Stimulated activated CD8-positive, alpha-beta memory T cell treated with anti-CD3 and anti-CD28 coated beads, Interleukin-15, amount 100 ng/mL, for 1 hour (primary cell): ENCODE results near the gene STARD10.
"Not testable (repeated sequence)": the region's sequence is repeated elsewhere in the genome, so short reads cannot be mapped to it uniquely, and the experiment has no call there.

Experiments
- DNase-seq: peaks from one replicate; pipeline ENCODE4 v3.0.0-alpha.2; 2020; ENCODE audit warnings: low read depth

STARD10 gene

DNA sequence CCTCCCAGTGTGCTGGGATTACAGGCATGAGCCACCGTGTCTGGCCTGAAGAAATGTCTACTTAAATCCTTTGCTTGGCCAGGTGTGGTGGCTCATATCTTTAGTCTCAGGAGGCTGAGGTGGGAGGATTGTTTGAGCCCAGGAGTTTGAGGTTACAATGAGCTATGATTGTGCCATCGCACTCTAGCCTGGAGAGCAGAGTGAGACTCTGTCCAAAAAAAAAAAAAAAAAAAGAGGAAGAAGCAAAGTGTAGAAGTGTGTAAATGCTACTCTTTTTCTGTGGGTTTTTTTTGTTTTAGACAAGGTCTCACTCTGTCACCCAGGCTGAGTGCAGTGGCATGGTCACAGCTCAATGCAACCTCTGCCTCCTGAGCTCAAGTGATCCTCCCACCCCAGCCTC lies 13.9 kb upstream of the STARD10 start:
- DNase-seq: no peak

DNA sequence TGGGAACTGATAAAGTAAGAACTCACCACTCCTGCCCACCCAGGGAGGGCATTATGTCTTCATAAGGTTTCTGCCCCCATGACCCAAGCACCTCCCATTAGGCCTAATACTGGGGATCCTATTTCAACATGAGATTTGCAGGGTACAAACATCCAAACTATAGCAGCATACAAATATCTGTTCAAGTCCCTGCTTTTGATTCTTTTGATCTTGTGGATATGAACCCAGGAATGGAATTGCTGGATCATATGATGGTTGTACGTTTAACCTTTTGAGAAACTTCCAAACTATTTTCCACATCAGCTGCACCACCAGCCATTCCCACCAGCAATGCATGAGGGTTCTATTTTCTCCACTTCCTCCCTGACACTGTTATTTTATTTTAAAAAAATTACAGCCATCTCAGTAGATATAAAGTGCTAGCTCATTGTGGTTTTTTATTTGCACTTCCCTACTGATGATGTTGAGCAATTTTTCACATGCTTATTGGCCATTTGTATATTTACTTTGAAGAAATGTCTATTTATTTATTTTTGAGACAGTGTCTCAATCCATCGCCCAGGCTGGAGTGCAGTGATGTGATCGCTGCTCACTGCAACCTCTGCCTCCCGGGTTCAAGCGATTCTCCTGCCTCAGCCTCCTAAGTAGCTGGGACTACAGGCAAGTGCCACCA lies 13.3 kb upstream of the STARD10 start:
- no peak for DNase-seq

DNA sequence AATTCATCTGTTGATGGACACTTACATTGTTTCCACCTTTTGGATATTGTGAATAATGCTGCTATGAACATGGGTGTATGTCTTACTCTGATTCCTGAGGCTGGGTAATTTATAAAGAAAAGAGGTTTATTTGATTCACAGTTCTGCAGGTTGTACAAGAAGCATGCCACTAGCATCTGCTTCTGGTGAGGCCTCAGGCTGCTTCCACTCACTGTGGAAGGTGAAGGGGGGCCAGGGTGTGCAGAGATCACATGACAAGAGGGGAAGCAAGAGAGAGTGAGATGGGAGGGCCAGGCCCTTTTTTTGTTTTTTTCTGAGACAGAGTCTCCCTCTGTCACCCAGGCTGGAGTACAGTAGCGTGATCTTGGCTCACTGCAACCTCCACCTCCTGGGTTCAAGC lies 12.5 kb upstream of the STARD10 start:
- DNase-seq: not testable (repeated sequence)

- no peak for DNase-seq
These were observed 11.4 kb upstream of the STARD10 start for GRCh38 chr11:72805216-72805615.

DNA sequence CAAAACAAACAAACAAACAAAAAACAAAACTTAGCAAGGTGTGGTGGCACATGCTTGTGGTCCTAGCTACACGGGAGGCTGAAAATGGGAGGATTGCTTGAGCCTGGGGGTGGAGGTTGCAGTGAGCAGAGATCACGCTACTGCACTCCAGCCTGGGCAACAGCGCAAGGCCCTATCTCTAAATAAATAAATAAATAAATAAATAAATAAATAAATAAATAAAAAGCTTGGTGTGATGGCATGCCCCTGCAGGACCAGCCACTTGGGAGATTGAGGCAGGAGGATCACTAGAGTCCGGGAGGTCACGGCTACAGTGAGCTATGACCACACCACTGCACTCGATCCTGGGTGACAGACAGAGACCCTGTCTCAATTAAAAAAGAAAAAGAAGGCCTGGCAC lies 9.0 kb upstream of the STARD10 start:
- no peak for DNase-seq

- DNase-seq: no peak
These were observed 5.6 kb upstream of the STARD10 start for GRCh38 chr11:72799441-72799840.

DNA sequence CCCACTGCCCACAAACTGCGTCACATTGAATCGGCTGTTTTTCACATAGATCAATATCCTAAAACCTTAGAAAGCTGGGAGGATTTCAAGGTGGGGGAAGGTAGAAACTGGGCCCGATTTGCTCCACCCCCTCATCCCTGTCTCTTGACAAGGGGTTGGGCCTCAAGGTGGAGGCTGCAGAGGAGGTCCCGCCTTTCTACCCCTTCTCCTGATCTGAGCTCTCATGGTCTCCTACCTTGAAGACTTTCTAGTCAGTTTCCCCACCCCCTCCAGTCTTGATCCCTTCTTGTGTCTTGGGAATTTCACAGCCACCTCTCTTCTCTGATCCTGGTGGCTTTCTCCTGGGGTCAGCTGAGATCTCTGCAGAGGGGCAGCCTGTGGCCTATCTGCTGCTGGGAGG lies 4.5 kb upstream of the STARD10 start:
- DNase-seq: no peak

- DNase-seq: no peak
These were observed 797 bp downstream of the STARD10 start for GRCh38 chr11:72793076-72793424.

DNA sequence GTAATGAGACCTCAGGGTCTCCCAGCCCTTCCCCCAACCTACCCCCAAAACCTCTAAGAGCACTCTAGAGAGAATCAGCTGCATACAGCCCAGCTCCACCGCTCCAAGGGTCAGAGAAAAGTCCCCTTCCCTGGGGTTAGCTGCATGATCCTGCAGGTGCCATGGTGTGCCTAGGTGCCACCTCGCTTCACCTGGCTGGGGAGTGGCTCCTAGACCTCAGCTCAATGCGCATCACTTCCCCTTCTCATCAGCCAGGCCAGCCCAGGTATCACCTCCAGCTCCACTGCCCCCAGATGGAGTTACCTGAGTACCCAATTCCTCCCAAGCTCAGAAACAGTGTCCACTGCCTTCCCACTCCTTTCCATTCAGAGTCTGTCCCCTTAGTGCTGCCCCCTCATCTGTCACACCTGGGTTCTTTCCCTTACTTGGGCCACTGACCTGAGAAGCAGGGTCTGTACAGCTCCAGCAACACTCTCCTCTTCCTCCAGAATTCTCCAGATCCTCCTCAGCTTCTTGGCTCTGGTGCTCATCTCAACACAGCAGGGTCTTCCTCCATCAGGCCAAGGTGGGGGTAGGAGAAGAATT lies 1.3 kb downstream of the STARD10 start:
- no peak for DNase-seq

- DNase-seq: not testable (repeated sequence)
These were observed 2.6 kb downstream of the STARD10 start for GRCh38 chr11:72791228-72791627.

DNA sequence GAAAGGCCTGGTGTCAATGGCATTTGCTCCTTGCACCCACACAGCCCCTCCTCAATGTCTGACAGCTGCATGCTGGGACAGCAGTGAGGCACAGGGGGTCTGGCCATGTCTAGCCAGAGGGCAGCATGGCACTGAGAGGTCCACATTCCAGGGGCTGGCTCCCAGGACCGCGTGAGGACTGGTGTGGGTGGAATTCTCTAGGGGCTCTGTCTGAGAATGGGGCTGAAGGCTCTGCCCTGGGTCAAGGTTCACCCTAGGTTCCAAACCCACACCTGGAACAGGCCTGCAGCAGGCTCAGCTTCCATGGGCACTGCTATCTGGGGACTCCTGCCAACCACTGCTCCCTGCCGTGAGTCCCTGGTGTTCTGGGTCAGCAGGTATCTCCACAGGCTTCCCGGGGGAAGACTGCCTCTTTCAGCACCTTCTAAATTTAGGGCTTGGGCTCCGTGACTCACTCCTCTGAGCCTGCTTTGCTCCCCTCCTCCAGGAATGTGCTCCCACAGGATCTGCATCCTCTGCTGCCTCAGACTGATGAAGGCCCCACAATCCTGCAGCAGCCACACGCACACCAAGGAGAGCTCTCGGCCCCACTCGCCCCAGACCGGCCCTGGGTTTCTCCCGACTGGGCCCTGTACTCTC lies 4.2 kb downstream of the STARD10 start:
- no peak for DNase-seq

DNA sequence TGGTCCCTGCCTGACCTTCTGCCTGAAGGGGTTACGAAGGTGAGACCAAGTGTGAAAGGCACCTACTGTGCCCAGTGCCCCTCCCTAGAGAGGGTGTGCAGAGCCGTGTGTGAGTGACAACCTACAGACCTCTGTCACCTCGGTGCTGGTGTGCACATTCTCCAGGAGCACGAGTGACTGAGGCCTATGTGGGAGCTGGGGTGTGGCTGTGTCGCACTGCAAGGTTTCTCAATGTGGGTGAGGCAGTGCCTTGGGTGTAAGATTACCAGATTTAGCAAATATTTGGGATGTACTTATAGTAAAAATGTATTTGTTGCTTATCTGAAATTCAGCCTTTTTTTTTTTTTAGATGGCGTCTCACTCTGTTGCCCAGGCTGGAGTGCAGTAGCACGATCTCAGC lies 5.6 kb downstream of the STARD10 start:
- DNase-seq: no peak

DNA sequence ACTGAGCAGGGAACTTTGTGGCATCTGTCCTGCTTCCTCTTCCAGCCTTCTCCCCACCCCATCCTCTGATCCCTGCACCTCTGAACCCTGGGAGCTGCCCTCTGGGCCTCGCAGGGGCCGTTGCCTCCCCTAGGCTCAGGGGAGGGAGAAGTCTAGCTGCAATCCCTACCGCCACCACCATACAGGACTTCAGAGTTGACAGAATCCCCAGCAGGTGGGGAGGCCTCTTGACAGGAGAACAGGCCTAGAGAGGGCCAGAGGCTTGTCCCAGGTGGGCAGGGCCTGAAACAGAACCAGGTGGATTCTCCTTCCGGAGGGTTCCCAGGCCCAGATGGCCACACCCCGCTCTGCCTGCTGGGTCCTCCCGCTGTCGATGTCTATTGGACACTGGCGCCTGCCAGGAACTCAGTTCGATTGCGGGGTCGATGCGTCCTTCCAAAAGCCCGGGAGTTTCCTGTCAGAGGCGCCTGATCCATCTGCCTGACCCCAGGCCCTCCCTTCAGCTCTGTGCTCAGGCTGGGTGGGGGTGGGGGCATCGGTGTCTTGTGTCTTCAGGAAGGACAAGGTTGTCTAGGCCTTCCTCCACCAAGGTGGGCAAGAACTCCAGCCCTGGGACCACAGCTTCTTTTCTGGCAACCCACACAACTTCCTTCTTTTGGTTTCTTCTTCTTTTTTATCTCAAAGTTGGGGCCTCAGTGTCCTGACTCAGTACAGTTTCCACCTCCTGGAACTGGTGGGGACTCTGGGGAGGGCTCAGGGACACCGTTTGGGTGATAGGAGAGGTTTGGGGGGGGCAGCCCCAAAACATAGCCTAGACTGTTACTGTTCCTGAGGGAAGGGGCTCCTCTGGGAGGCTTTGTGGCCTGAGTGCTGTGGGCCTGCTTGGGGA lies 6.4 kb downstream of the STARD10 start:
- no peak for DNase-seq

DNA sequence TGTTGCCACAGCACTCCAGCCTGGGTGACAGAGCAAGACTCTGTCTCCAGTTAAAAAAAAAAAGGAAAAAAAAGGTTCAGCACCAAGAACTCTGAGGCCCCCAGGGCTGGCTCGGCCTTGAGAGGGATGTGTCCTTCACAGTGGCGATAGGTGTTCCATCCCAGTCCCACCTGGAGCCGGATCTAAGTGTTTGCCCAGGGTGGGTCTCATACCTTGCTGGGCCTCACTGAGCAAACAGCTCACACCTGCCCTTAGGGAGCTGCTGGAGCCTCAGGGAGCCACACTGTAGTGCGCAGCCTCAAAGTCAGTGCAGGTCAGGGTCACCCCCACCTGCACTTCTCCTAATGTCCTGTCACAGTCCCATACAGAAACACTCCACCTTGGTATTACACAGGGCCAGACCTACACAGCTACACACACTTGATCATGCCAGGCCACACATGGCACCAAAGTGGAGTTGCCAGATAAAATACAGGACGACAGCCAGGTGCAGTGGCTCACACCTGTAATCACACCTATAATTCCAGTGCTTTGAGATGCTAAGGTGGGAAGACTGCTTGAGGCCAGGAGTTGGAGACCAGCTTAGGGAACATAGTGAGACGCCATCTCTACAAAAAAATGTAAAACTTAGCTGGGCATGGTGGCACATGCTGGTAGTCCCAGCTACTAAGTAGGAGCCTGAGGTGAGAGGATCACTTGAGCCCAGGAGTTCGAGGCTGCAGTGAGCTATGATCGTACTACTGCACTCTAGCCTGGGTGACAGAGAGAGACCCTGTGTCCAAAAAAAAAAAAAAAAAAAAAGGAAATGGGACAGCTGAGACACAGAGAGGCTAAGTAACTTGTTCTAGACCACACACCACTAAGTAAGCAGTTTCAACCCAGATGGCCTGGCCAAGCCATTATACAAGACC lies 7.3 kb downstream of the STARD10 start:
- no peak for DNase-seq

DNA sequence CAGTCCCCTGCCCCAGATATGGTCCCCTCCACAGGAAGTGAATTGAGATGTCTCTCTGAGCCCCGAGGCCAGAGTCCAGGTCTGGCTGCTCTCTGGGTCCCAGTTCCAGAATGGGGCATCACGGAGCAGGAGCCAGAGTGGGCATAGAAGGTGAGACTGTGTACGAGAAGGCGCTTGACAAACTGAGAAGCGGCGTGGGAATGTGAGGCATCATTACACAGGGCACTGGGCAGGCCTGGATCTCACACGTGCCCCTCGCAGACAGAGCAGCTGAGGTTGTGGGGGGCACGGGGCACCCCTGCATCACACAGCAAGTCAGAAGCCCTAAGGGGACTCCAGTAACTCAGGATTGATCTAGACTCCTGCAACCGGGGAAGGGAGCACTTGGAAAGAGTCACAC lies 9.2 kb downstream of the STARD10 start:
- DNase-seq: no peak

DNA sequence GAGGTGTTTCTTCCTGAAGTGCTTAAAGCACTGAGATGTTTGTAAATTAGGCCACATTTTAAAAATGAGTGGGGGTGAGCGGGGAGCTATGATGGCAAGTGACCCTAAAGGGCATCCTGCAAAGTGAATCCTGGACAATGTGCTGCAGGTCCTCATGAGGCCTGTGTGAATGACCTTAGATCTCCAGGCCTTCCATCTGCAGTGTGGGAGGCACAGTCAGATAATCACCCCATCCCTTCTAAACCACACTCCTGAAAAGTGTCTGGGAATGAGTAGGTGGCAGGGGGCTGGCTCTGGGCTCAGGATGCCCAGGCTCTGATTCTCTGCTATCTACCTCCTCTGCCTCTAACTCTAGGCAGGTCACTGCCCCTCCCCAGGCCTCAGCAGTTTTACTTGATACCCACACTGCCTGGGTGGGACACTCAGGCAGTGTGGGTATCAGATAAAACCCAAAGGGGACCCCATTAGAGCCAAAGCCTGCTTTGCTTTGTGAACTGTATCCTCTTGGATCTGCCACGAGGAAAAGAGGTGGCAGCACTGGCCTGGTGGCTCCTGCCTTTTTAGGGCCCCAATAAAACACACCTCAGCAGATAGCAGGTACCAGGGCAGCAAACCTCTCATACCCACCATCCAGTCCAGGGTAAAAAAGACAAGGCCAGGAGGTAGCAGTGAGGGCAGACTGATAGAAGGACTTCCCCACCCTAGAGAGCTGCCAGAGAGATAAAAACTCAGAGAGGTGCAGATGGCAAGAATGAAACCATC lies 10.5 kb downstream of the STARD10 start:
- DNase-seq: no peak

DNA sequence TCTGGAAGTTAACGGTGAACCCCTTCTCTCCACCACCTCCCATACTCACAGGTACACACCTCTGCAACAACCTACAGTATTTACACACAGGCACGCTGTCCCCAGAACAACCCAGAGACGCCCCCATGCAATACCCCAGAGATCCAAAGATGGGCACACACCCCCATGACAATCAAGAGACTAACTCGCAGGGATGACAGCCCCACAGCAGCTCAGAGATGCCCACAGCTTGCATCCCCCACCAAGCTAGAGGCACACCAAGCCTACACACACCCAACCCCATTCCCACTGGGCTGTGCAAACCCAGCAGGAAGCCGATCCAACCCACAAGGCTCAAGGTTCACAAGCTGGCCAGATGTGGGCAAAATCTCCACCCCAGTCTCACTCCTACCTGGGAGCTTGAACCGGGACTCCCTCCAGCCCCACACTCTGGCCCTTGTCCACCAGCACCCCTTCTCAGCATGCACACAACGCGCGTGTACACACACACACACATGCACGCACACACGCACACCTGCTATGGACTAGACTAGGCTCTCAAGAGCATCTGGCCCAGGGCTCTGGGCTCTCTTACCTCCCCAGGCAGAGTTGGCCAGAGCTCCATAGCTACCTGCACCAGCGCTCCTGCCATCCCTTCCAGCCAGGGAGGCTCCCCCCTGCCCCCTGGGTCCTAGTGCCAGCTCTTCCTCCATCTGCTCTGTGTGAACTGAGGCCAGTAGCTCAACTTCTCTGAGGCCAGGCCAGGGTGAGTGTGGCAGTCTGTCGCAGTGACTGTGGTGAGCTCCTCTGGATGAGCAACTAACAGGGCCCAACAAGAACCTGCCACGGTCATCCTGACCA lies 11.5 kb downstream of the STARD10 start:
- DNase-seq: no peak

- DNase-seq: peak; percentile 31
These were observed 12.3 kb downstream of the STARD10 start for GRCh38 chr11:72781313-72782080.

- DNase-seq: no peak
These were observed 12.9 kb downstream of the STARD10 start for GRCh38 chr11:72781063-72781312.
